SIG-M5 treated with dmso at 0.1 percent for 504 hours (cell line): ENCODE data around the gene CCR9.

ENCODE experiments used
- DNase-seq: peaks from one replicate; lab custom pipeline; 2025; ENCODE audit not compliant: unreplicated experiment; lab: John Stamatoyannopoulos, UW

The CCR9 gene

DNA sequence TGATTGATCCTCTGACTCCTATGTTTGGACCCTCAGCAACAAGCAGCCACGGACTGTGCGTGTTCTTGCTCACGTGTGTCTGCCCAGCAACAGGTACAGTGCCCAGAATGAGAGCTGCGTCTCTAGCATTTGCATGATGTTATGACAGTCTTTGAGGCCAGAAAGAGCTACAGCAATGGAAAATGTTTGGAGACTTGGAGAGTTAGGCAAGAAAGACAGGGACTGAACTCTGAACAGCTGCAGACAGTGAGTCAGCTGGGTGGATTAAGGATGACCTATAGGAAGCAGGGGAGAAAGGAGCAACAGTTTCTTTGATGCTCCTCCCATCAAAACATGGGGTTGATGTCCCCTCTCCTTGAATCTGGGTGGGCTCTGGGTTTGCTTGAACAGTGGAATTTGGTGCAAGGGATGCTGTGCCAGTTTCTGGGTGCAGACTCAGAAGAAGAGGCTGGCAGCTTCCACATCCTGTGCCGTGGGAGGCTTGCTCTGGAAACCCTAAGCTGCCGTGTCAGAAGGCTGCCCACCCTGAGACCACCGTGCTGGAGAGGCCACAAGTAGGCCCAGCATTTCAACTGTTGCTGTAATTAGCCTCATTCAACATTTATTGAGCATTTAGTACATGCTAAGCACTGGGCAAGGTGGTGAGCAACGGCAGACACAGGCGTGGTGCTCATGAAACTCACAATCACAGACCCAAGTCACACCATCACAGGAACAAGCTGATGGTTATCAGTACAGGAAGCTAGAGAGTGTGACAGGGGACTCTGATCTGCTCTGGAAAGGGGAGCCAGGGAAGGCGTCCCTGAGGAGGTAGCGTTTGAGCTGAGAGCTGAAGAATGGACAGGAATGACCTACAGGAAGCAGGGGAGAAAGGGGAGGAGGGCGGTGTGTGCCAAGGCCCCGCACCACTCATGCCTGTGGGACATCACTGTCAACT lies 21.7 kb downstream of the CCR9 start:
- no peak for DNase-seq

DNA sequence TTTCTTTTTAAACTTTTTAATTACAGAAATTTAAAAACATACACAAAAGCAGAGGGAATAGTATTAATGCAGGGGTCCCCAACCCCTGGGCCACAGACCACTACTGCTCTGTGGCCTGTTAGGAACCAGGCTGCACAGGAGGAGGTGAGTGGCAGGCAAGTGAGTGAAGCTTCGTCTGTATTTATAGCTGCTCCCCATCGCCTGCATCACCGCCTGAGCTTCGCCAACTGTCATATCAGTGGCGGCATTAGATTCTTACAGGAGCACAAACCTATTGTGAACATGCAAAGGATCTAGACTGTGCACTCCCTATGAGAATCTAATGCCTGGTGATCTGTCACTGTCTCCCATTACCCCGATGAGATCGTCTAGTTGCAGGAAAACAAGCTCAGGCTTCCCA lies 22.4 kb downstream of the CCR9 start:
- no peak for DNase-seq

DNA sequence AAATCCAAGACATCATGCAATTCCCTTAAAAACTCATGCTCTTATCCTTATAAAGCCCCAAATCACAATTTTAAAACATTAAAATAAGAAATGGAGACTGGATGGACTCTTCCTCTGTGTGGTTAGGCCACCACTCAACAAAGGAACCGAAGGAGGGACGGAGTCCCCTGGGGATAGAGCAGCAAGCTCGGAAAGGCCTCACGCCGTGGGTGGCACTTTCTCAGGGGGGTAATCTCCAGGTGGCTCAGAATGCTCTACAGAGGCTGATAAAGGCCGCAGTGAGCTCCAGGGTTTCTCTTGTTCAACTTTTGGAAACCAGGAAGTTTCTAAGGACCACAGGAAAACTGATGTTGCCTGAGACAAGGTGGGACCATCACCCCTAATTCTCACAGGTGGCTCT lies 23.2 kb downstream of the CCR9 start:
- no peak for DNase-seq

DNA sequence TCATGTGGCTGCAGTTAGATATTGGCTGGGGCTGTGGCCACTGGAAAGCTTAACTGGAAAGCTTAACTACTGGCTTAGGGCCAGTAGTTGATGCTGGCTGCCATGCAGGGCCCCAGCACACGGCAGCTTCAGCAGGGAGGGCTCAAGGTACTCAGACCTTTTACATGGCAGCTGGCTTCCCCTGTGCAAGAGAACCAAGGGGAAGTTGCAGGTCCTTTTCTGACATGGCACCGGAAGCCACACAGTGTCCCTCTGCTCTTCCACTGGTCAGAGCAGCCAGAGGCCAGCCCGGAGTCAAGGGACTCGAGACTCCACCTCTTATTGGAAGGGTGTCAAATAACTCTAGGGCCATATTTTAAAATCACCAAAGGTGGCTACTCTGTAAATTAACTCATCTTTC lies 24.5 kb downstream of the CCR9 start:
- no peak for DNase-seq

DNA sequence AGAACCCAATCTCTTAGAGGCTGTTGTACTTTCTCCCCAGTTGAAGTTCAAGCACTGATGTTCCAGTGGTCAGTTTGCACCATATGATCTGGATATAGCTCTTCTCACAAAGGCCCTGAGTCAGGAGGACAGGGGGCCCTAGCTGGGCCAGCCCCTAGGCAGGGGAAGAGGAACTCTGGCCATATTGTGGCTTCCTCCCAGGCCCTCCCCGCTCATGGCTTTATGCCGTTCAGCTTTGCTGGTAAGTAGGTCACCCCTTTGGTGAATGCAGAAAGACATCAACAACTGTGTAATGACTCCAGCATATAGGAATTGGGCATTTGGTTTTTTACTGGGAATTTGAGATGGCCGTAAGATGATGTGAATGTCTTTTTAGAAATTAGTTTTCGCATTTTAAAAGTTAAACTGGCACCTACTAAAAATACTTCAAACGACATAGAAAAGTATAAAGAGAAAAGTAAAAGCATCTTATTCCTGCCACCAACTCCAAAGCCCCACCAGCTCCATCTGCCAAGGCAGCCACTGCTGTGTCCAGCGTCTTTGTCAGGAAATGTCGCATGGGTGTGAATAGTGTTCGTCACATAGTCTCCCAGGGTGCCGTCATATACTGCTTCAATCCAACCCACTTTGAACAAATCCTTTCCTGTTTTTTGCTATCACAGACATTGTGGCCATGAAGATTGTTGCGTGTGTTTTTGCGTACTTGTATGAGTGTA lies 25.3 kb downstream of the CCR9 start:
- DNase-seq: no peak

DNA sequence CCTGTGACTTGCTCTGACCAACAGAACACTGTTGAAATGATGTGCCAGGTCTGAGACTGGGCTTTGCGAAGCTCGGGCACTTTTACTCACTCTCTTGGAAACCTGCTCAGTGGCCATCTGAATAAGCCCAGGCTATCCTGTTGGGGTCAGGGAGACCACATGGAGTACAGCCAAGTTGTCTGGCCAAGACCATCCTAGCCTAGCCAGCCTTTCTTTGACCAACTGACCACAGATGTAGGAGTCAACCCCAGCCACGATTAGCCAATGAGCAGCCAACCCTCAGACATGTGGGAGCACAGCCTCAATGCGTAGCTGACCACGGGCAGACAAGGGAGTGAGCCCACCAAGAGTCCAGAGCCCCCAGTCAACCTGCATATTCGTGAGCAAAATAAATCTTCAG lies 26.1 kb downstream of the CCR9 start:
- no peak for DNase-seq

DNA sequence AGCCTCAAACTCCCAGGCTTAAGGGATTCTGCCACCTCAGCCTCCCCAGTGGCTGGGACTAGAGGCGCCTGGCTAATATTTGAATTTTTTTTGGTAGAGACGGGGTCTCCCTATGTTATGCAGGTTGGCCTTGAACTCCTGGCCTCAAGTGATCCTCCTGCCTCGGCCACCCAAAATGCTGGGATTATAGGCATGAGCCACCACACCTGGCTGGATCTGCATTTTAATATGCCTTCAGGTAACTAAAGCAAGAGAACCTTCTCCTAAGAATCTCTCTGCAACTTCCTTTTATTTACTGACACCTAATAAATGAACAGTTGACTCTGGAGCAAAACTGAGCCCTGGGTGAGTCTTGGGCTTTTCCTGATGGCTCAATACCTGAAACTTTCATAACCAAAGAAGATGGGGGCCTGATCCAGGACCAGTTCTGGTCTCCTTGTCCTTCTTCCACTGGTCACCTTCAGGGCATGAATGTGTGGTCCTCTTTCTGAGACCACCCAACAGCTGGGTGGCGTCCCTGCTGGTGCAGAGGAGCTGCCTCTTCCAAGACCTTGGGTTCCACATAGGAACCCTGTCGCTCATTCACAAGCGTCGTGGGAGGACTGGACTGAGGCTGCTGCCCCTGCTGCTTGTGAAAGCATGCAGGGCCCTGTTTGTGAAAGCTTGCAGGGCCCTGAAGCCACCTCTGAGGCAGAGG lies 28.2 kb downstream of the CCR9 start:
- DNase-seq: no peak

DNA sequence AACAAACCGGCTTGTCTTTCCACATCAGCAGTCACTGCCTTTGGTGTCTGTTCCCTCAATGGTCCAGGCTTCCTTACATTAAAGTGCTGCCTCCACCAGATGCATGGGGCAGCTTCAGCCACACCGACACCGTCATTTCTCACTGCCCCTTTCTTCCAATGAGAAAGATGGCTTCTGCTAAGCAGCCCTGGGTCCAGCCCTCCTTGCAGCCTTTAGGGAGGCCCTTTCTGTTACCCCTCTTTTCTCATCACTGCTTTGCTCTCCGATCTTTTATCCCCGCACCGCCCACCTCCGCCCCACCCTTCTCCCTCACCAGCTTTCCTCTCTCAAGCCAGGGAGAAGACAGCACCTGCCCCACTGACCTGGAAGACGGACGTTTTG lies 28.7 kb downstream of the CCR9 start:
- no peak for DNase-seq

DNA sequence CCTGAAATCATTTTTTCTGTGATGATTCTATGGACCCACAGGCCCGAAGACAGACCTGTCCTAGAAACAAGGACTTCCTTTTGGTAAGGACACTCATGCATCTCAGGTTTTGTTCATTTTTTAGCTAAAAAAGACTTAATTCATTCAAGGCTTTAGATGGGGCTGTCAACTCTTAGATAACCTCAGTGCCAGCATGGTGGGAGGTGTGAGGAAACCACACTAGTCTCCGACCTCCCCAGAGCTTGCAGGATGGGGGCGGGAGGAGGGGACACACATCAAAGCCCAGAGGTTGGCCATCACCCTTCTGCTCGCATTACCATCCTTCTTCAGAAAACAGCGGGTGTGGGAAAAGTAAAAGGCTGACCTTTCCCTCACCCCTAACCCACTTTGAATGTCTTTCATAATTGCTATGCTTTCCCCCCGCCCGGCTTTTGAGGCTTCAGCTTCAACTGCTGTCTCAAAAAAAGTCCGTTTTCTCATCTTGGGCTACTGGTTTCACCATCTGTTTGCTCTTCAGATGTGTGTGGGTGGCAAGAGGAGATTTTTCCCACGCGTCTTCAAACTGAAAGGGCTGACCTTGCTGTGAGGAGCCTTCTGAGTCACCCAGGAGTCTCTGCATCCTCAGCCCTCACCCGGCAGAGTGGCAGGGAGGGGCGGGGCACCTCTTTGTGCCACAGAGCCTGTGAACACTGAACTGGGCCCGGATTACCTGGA lies 29.3 kb downstream of the CCR9 start:
- DNase-seq: peak; percentile 82

DNA sequence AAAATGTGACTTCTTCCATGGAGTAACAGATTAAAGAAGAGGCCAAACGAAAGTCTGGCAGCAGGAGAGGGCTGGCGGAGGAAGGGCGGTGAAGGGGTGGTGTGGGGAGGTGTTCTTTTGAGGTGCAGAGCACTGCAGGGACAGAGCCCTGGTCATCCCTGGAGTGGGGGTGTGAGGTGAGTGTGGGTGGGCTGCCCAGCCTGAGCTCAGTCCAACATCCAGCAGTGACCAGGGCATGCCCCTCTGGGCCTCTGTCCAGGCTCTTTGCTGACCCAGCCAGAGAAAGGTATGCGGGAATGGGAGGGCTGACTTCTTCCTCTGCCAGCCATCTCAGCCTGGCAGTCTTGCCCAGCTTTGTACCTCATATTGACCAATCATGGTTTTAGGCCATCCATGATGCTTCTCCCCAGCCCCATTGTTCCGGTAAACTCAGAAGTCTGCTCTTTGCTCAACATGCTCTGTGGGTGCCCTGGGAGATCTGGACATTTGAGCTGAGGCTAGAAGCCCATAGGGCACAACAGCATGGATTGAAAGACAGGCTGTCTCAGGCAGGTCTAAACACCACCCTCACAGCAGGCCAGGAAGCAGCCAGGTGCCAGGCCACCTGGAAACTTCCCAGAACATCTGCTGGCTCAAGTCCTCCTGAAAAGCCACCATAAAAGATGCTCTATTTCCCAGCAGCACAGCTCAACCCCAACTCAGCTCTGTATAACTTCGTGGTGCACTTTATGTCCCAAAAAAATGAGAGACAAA lies 31.0 kb downstream of the CCR9 start:
- no peak for DNase-seq

DNA sequence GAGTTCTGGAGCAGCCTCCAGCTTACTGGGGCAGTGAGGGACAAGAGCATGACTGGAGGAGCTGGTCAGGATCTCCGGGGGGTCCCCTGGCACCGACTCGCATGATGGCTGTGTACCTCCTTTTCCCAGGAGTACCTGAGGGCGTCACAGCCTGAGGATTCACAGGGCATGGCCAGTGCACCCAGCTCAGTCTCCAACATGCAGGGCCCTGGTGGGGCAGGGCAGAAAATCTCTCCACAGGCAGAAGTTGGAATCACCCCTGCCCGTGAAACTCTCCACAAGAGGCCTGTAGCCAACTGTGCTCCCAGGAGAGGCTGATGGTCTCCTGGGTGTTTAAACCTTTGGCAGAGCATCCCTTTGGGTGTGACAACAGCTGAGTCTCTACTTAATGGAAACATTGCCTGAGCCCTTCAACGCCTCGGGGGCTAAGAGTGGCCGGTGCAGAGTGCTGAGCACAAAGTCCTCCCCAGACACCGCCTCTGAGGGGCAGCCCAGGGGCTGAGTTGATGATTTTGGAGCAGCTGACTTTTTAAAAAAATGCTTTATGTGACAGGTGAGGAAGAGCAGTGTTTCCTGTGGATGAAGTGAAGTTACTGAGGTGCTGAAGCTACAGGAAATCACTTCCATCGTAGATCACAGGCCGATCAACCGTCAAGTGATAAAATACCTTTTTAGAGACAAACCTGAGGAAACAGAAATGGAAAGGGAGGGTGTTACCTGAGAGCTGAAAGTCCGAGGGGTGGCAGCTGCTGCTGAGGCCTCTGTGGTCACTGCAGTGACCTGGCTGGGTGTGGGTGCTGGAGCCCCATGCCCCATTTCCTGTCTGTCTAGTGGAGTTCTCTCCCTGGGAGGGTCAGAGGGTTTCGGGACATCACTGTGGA lies 35.1 kb downstream of the CCR9 start:
- DNase-seq: no peak

DNA sequence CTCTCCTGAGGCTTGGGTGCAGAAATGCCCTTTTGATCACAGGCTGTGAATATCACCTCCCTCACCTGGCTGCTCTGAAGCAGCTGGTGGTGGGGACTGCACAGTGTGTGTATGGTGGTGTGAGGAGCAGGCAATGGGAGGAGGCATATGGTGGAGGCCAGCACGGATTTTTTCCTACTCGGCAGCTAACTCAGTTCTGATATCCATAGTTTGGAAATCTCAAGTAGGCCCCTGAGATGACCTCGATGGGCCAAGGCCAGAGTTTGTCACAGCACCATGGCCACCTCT lies 35.6 kb downstream of the CCR9 start:
- DNase-seq: no peak

DNA sequence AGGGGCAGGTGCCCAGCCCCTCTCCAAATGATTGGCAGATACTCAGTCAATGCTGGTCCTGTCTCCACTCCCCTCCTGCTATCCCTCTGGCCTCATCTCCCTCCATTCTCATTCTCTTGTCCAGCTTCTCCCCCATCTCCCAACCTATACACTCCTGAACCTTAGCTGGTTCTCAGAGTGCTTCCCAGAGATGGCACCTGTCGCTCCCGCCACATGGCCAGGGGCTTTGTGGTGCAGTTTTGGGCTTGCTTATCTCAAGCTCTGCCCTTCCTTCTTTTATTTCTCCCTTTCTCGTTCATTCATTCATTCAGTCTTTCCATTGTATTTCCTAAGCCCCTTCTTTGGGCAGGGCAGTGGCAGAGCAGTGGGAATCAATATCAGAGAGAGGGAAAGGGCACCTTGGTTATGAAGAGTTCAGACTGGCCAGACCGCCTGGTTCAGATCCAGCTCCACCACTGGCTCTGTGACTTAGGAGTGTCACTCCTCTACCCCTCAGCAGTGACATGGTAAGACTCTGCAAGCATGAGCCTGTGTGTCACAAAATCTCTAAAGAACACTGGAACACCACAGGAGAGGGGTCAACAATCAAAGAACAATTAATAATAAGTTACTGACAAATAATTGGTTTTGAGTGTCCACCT lies 36.7 kb downstream of the CCR9 start:
- no peak for DNase-seq

DNA sequence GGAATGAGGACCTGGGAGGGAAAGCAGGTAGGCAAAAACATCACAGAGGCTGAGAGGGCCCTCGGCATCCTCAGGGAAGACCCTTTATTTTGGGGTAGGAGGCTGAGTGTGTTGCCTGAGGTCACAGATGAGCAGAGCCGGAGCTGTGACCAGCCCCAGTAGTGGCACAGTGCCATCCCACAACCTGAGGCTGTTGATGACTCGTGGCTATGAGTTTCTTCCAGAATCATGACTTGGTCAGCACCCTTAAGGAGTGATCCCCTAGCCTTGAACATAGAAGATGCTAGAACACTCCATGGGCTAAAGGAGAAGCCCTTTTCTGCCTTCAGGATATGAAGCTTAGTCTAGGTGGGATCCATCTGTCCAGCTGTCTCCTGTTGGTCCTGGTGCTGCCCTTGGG lies 37.4 kb downstream of the CCR9 start:
- DNase-seq: no peak

DNA sequence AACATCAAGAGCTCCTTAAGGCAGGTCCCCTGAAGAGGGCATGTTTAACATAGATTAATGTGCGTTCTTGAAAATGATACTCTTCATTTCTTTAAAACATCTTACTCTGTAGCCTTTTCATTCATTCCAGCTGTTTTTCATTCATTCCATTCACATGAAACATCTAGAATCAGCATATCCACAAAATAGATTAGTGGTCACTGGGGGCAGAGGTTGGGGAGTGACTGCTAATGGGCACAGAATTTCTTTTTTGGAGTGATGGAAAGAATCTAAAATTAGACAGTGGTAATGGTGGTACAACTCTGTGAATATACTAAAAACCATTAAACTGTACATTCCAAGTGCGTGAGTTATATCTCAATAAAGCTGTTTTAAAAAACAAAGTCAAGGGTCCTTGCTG lies 41.5 kb downstream of the CCR9 start:
- no peak for DNase-seq

DNA sequence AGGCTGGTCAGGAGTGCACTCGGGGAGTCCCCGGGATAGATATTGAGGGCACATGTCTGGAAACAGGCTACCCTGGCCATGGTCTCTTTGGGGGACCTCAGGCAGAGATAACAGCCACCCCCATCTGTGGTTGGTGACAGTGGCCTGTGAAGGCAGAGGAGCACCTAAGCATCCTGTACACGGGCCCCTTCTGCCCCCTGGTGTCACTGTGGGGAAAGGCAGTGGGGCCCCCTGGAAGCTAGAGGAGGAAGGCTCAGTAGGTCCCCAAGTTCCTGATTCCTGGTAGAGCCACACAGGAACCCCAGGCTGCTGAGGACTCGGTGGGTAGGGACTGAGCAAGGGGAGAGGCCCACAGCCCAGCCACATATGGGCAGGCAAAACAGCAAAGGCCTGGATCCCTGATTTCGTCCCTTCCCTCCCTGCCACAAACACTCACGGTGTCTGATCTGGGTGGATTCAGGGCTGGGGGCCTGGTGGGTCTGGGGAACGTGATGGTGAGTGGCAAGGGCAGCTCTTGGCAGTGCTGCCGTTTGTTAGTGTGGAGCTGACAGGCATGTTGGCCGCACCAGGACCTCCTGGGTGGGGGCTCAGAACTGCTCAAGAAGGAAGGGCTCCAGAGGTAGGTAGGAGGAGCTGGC lies 42.8 kb downstream of the CCR9 start:
- peak; percentile 23 for DNase-seq

DNA sequence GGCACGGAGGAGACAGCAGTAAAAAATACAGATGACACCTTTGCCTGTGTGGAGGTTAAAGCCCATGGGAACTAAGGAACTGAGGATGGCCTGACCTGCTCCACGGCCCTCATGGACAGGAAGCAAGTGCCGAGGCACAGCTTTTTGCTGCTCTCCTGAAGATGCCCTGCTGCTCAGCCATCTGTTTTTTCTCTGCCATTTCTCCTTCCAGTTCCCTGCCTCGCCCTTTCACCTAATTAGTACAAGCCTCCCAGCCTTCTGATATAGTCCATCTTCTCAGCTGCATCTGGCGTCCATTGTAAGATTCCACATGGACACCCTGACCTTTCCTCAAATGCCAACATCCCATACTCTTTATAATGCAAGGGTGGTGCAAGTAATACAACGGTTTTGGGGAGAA lies 45.2 kb downstream of the CCR9 start:
- DNase-seq: no peak

DNA sequence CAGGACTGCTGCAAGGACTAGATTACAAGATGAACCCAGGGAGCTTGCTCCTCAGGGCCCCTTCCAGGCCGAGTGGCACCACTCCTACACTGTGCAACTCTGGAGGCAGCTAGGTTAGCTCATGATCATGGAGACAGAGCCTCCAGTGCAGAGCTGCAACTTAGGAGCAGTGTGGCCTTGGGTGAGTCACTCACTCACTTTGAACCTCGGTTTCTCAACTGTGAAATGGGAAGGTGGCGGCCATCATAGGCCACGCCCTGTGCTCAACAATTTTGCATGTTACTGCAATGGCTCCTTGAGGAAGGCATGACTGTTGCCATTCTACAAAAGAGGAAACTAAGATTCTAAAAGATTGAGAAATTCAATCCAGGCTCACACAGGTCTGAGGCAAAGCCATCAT lies 45.8 kb downstream of the CCR9 start:
- DNase-seq: peak; percentile 91

DNA sequence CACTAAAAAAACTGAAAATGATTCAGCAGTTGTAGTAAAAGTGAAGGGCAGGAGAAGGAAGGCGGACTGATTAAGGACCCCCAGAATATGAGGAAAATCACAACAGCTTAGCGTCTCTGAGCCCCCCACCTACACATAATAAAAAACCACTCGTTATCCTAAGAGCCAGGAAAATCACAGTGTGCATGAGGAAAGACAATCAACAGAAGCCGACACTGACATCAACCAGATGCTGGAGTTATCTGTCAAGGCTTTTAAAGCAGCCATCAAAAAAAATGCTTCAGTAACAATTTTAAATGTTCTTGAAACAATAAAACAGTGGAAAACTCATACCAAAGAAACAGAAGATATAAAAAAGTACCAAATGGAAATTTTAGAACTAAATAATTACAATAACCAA lies 47.2 kb downstream of the CCR9 start:
- no peak for DNase-seq
